WERI-Rb-1 (cell line): ENCODE data around the gene RPL6.

Source experiments
- DNase-seq: peaks from one replicate; pipeline ENCODE4 v3.0.0-alpha.2; 2020
- H3K27ac ChIP-seq: fragments of 250-450 bp; sonication (Bioruptor Pico); 2 replicates; pipeline ENCODE4 v1.5.1; 2020; ENCODE audit warnings: mild to moderate bottlenecking, moderate library complexity
- H3K27me3 ChIP-seq: fragments of 250-450 bp; sonication (Bioruptor Pico); 2 replicates; pipeline ENCODE4 v1.5.1; 2021; ENCODE audit warnings: mild to moderate bottlenecking, low read depth, moderate library complexity; ENCODE audit not compliant: insufficient read depth, severe bottlenecking
- H3K36me3 ChIP-seq: fragments of 250-450 bp; sonication (Bioruptor Pico); 2 replicates; pipeline ENCODE4 v1.5.1; 2020; ENCODE audit warnings: mild to moderate bottlenecking, moderate library complexity
- H3K4me3 ChIP-seq: 2 replicates; pipeline ENCODE4 v1.5.1; 2011; ENCODE audit warnings: low read depth, mild to moderate bottlenecking, control low read depth, low read length
- H3K9me3 ChIP-seq: fragments of 250-450 bp; sonication (Bioruptor Pico); 2 replicates; pipeline ENCODE4 v1.5.1; 2021; ENCODE audit warnings: mild to moderate bottlenecking, moderate library complexity; ENCODE audit not compliant: severe bottlenecking
- TF ChIP-seq, protein P1 (sequence below): IDR thresholded peaks from 2 replicates; pipeline ENCODE4 v1.5.1; 2011; ENCODE audit warnings: low read depth, mild to moderate bottlenecking, control low read depth, inconsistent platforms, low read length

The RPL6 gene

DNA sequence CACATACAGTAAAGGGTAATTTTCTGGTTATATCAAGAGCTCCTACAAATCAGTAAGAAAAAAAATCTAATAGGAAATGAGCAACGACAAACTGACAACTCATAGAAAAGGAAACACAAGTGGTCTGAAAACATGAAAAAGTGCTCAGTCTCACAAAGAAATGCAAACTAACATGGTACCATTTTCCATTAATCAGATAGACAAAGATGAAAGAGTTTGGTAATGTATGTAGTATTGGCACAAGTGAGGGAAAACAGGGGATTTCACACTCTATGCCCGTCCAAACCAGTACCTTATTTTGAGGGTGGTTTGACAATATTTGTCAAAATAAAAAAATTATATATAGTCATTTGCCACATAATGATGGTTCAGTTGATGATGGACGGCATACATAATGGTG is 22.6 kb upstream of the RPL6 start:
- H3K9me3 ChIP-seq: no peaks in the 10 kb centered on the region
- H3K27ac ChIP-seq: no peak overlapping the region
- 0 out of 2 replicates have a peak, but pooled peaks cover 4% of the 10 kb centered on the region for H3K36me3 ChIP-seq
- TF ChIP-seq, protein P1, sequence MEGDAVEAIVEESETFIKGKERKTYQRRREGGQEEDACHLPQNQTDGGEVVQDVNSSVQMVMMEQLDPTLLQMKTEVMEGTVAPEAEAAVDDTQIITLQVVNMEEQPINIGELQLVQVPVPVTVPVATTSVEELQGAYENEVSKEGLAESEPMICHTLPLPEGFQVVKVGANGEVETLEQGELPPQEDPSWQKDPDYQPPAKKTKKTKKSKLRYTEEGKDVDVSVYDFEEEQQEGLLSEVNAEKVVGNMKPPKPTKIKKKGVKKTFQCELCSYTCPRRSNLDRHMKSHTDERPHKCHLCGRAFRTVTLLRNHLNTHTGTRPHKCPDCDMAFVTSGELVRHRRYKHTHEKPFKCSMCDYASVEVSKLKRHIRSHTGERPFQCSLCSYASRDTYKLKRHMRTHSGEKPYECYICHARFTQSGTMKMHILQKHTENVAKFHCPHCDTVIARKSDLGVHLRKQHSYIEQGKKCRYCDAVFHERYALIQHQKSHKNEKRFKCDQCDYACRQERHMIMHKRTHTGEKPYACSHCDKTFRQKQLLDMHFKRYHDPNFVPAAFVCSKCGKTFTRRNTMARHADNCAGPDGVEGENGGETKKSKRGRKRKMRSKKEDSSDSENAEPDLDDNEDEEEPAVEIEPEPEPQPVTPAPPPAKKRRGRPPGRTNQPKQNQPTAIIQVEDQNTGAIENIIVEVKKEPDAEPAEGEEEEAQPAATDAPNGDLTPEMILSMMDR: no peak
- H3K27me3 ChIP-seq: no peaks in the 10 kb centered on the region
- DNase-seq: no peak
- no peak overlapping the region for H3K4me3 ChIP-seq

DNA sequence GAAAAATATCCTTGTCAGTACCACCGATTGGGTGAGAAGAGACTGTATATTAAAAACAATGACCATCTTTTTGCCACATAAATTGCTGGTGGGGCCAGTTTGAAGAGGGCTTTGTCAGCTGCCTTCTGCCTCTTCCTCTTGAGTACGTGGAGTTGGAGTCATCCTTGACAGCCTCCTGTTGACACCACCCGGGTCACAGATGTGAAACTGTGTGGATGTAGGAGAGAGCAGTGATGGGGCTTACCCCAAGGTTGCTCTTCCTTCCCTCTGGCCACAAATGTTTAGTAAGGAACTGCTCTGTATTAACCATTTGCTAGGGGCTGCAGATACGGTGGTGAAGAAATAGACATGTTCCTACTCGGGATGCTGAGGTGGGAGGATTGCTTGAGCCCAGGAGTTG is 21.5 kb upstream of the RPL6 start:
- Histone ChIP-seq H3K4me3 (no peak overlapping the region), H3K27ac (no peak overlapping the region), H3K36me3 (0 out of 2 replicates have a peak, but pooled peaks cover 4% of the 10 kb centered on the region), H3K9me3 (no peaks in the 10 kb centered on the region), H3K27me3 (no peaks in the 10 kb centered on the region)
- no peak for DNase-seq
- TF ChIP-seq, protein P1: no peak

DNA sequence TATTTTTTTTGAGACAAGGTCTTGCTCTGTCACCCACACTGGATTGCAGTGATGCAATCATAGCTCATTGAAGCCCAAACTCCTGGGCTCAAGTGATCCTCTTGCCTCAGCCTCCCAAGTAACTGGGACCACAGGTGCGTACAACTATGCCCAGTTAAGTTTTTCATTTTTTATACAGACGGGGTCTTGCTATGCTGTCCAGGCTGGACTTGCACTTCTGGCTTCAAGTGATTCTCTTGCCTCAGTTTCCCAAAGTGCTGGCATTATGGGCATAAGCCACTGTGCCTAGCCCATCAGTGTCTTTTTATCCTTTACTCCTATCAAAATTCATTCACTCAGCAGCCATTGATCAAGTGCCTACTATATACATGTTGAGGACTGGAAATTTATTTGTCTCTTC is 18.4 kb upstream of the RPL6 start:
- Histone ChIP-seq H3K27ac (no peak overlapping the region), H3K9me3 (no peaks in the 10 kb centered on the region), H3K27me3 (no peaks in the 10 kb centered on the region), H3K36me3 (0 out of 2 replicates have a peak, but pooled peaks cover 4% of the 10 kb centered on the region), H3K4me3 (no peak overlapping the region)
- no peak for DNase-seq
- TF ChIP-seq, protein P1: no peak

DNA sequence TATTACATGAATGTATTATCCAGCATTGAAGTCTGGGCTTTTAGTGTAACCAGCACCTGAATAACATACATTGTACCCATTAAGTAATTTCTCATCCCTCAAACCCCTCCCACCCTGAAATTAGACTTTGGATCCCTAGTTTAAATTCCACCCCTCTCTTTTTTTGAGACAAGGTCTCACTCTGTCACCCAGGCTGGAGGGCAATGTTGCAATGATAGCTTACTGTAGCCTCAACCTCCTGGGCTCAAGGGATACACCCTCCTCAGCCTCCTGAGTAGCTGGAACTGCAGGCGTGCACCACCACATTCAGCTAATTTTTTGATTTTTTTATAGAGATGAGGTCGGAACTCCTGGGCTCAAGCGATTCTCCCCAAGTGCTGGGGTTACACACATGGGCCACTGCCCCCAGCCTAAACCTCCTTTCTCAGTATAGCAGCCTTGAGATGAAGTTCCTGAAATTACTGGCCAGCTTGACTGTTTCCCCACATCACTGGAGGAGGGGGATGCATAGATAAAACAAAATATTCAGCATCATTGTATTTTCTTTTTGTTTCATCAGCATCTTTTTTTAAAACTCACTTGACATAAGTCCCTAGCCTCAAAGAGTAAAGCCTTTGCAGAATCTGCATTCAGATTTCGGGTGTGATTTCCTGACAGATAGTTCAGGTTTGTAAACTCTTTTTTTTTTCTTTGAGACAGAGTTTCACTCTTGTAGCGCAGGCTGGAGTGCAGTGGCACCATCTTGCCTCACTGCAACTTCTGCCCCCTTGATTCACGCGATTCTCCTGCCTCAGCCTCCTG is 16.4 kb upstream of the RPL6 start:
- Histone ChIP-seq H3K36me3 (no peaks in the 10 kb centered on the region), H3K27me3 (no peaks in the 10 kb centered on the region), H3K27ac (no peak overlapping the region), H3K4me3 (no peak overlapping the region), H3K9me3 (no peaks in the 10 kb centered on the region)
- DNase-seq: no peak
- TF ChIP-seq, protein P1: no peak

DNA sequence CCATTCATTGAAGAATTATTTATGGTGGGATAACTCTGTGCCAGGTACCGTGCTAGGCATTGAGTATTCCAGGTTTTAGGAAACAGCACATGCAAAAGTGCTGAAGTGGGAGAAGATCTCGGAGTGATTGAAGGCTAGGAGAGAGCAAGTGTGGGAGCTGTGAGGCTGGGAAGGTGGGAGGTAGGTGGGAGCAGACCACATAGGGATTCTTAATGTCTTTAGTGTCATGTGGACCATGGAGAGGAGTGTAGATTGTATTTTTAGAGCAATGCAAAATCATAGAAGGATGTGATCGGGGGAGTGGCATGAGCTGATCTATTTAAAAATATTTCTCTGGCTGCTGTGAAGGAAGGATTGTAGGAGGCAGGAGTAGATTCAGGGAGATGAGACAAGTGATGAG is 14.7 kb upstream of the RPL6 start:
- H3K36me3 ChIP-seq: no peaks in the 10 kb centered on the region
- DNase-seq: no peak
- no peak overlapping the region for H3K27ac ChIP-seq
- no peak overlapping the region for H3K4me3 ChIP-seq
- no peaks in the 10 kb centered on the region for H3K27me3 ChIP-seq
- no peaks in the 10 kb centered on the region for H3K9me3 ChIP-seq
- TF ChIP-seq, protein P1: no peak

DNA sequence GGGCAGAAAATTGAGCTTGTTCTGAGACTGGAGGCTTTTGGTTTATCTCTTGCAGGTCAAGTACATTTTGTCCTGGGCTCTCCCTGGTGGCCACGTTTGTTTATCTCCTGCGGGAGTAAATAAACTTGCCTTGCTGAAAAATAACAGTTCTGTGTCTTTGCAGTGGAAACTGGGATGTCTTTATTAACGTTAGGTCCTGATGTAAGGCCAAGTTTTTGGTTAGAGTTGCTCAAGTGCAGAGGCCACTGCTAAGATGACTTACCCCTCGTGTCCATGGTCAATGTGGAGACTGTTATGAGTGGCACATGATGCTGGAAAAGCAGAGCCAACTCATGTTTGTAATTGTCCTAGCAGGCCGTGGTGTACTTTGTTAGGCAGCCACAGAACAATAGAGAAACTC is 13.1 kb upstream of the RPL6 start:
- H3K36me3 ChIP-seq: no peaks in the 10 kb centered on the region
- H3K27me3 ChIP-seq: no peaks in the 10 kb centered on the region
- no peaks in the 10 kb centered on the region for H3K9me3 ChIP-seq
- TF ChIP-seq, protein P1: no peak
- H3K4me3 ChIP-seq: no peak overlapping the region
- no peak for DNase-seq
- no peak overlapping the region for H3K27ac ChIP-seq
